Stomach (tissue), 9 donors: ENCODE data around the gene ZFP69B. TPM values are rescaled to one million over a fixed set of nuclear protein-coding genes. Genes with fewer than 3 reads are reported as not detected.

Experiments
- DNase-seq, 2 donors: peaks; one replicate each; pipeline versions ENCODE4 v3.0.0 to v3.0.0-alpha.2; 2013 to 2019
- H3K27ac ChIP-seq, 5 donors: fragments of 200-600 bp in 4 of 5; sonication (generic) in 4 of 5; one replicate each; pipeline ENCODE4 v1.5.1; 2013 to 2019; ENCODE audit warnings: mild to moderate bottlenecking in 1 of 5, moderate library complexity in 1 of 5
- H3K27me3 ChIP-seq, 3 donors: fragments of 200-600 bp; sonication (generic); one replicate each; pipeline ENCODE4 v1.5.1; 2017 to 2019; ENCODE audit warnings: mixed run types in 1 of 3
- H3K36me3 ChIP-seq, 4 donors: fragments of 200-600 bp; sonication (generic); 1 replicate in 3 of 4; 2 replicates in 1 of 4; pipeline ENCODE4 v1.5.1; 2016 to 2019
- H3K4me1 ChIP-seq, 4 donors: fragments of 200-600 bp; sonication (generic); one replicate each; pipeline ENCODE4 v1.5.1; 2016 to 2019
- H3K4me3 ChIP-seq, 4 donors: fragments of 200-600 bp; sonication (generic) in 3 of 4; one replicate each; pipeline ENCODE4 v1.5.1; 2016 to 2019; ENCODE audit warnings: mild to moderate bottlenecking in 1 of 4
- H3K9me3 ChIP-seq, 4 donors: fragments of 200-600 bp; sonication (generic); one replicate each; pipeline ENCODE4 v1.5.1; 2016 to 2019
- CTCF ChIP-seq, 7 experiments: fragments of 450-650 bp in 4 of 7; fragments of 200-600 bp in 3 of 7; sonication (generic) in 3 of 7; IDR thresholded peaks; one replicate each; pipeline ENCODE4 v1.5.1; 2016 to 2019; ENCODE audit warnings: antibody characterized with exemption in 7 of 7, control low read depth in 2 of 7, mild to moderate bottlenecking in 1 of 7
- EP300 ChIP-seq: sonication (generic); formaldehyde crosslinking; IDR thresholded peaks from one replicate; pipeline ENCODE4 v1.6.1; 2017; ENCODE audit warnings: antibody characterized with exemption
- POLR2A ChIP-seq, 4 donors: fragments of 450-650 bp; IDR thresholded peaks; one replicate each; pipeline ENCODE4 v1.6.1; 2016; ENCODE audit warnings: antibody characterized with exemption in 4 of 4, control low read depth in 2 of 4, mild to moderate bottlenecking in 1 of 4, moderate library complexity in 1 of 4
- POLR2AphosphoS5 ChIP-seq, 3 donors: sonication (generic); formaldehyde crosslinking; IDR thresholded peaks; one replicate each; pipeline ENCODE4 v1.6.1; 2016; ENCODE audit warnings: antibody characterized with exemption in 3 of 3
- WGBS, 5 donors: extraction: QIAGEN DNeasy Blood & Tissue Kit in 3 of 5; methylation state at CpG; one replicate each; pipeline versions ENCODE4 v1.1.5 to v1.1.7; 2013 to 2018; 5-methylcytosine and 5-hydroxymethylcytosine counted together
- intact Hi-C: fragments of 100-400 bp; cut with DNase I; formaldehyde crosslinking; loops from one replicate; pipeline ENCODE4 v1.15.1; 2023; ENCODE audit warnings: low total_unique reads
- polyA plus RNA-seq, 3 donors: library from polyadenylated mRNA; stranded (reverse); fragments of 200-250 nt; gene quantifications; one replicate each; pipeline ENCODE4 v1.2.3, GENCODE V29; 2013
- total RNA-seq, 5 donors: library from RNA; depleted of rRNA; stranded (reverse); fragments of >200 nt; gene quantifications; one replicate each; pipeline versions ENCODE4 v1.1.0 to v1.2.3, GENCODE V29; 2014 to 2016
- donor health status: healthy with polysubstance abuse.
- donor health status: Bipolar disorder and iron deficiency.
- donor health status: healthy.

Gene ZFP69B
- total and polyA plus RNA-seq, 8 donors, result 0.35 to 2.0 (median 0.81) TPM; not detected in 3

DNA sequence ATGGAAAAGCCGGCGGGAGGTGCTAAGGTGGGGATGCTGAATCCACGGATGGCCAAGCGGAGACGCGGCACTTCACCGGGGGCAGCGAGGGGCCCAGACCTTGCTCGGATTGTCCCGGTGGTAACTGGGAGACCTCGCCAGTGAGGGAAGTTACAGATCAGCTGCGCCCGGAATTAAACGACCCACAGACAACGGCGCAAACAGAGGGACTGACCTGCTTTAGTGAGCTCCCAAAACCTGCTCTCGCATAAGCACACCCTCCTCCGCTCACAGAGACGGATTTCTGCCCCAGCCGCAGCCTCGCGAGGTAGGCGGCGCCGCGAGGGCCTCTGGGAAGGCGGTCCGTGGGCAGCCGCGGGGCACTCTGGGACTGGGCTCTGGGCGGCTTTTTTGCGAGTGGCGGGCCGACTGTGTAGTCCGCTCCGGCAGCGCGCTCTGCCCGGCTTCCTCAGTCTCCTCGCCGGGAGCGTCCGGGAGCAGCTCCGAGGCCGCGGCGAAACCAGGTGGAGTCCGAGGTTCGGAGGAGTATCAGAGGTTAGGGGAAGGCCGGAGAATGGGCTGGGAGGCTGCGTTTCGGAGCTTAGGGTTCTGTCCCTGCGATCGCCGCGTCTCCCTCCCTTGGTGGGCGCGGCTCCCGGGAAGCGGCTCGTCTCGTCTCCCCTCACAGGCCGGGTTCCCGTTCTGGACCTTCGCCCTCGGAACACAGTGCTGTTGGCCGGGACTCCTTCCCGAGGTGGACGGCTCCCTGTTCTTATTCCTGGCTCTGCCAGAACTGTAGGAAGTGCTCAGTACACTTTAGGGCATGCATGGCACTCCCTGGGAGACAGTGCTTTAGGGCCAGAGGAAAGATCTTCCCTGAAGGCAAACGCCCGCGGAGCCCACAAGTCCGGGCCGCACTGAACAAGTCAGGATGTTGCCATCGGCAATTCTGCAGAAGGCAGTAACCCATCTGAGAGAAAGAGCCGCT lies 58.4 kb downstream of the ZFP69B start, which contains the start of gene EXO5:
TSS of gene EXO5 (plus strand) at position 393 of the 967 bp plus-strand sequence. CDS start 5,778 bp downstream, outside the sequence.
- H3K4me1 ChIP-seq, result peaks cover 6 to 19% (median 18%) of the 10 kb centered on the region in 4 donors
- TF ChIP-seq EP300, result no peak
- TF ChIP-seq POLR2A (IDR thresholded peaks at IDR 0.05), result no peak
- peak; percentile 40 to 64 (median 49) for TF ChIP-seq POLR2AphosphoS5 (IDR thresholded peaks at IDR 0.05)
- TF ChIP-seq CTCF (IDR thresholded peaks at IDR 0.05), result peak in 1 of 7 experiments; percentile 6
- H3K36me3 ChIP-seq, result peaks cover 0 to 15% (median 2%) of the 10 kb centered on the region in 4 donors
- intact Hi-C loops, result no loop called here
- 1 to 2% (median 1%) methylated on average over 37 to 76 of the region's 76 CpGs for WGBS, 5 donors
- peak; percentile 82 to 93 for DNase-seq
- peaks cover 0 to 40% (median 19%) of the 10 kb centered on the region in 4 donors for H3K9me3 ChIP-seq
- peak within 1 kb of the TSS; percentile 74 to 82 (median 78) for H3K4me3 ChIP-seq
- H3K27me3 ChIP-seq, result no peaks in the 10 kb centered on the region
- H3K27ac ChIP-seq, result peak within 1 kb of the TSS; percentile 34 to 82 (median 75)

Other genes starting within 250 kb of the ZFP69B start
- not detected for gene TMCO2, start 202.5 kb upstream of the ZFP69B start, total RNA-seq
- not detected for gene TMCO2, start 202.5 kb upstream of the ZFP69B start, polyA plus RNA-seq
- 10 to 100 TPM in 4 of 5 donors, 1 to 10 TPM in 1; 7.8 to 67.7 (median 23.2) TPM for gene ZMPSTE24, start 192.2 kb upstream of the ZFP69B start, total RNA-seq
- 10 to 100 TPM in 2 of 3 donors, 1 to 10 TPM in 1; 9.6 to 14.3 (median 14.1) TPM for gene ZMPSTE24, start 192.2 kb upstream of the ZFP69B start, polyA plus RNA-seq
- gene COL9A2, start 133.2 kb upstream of the ZFP69B start, total RNA-seq, result 10 to 100 TPM in 4 of 5 donors, 1 to 10 TPM in 1; 7.2 to 79.0 (median 30.3) TPM
- gene COL9A2, start 133.2 kb upstream of the ZFP69B start, polyA plus RNA-seq, result 10 to 100 TPM in 1 of 3 donors, 1 to 10 TPM in 2; 5.7 to 19.1 (median 7.5) TPM
- gene SMAP2, start 76.7 kb upstream of the ZFP69B start, total RNA-seq, result 10 to 100 TPM; 21.6 to 58.0 (median 35.9) TPM
- gene SMAP2, start 76.7 kb upstream of the ZFP69B start, polyA plus RNA-seq, result 10 to 100 TPM; 22.4 to 50.4 (median 27.8) TPM
- gene ZFP69, start 26.8 kb downstream of the ZFP69B start, total RNA-seq, result 10 to 100 TPM in 1 of 5 donors, 1 to 10 TPM in 4; 1.3 to 34.4 (median 3.1) TPM
- gene ZFP69, start 26.8 kb downstream of the ZFP69B start, polyA plus RNA-seq, result 1 to 10 TPM; 1.2 to 2.6 (median 2.3) TPM
- gene EXO5, start 58.3 kb downstream of the ZFP69B start, total RNA-seq, result 1 to 10 TPM in 4 of 5 donors, under 1 TPM in 1; 0.45 to 9.0 (median 6.1) TPM
- gene EXO5, start 58.3 kb downstream of the ZFP69B start, polyA plus RNA-seq, result 1 to 10 TPM; 2.7 to 6.1 (median 3.6) TPM
- gene ZNF684, start 81.2 kb downstream of the ZFP69B start, total RNA-seq, result 10 to 100 TPM in 1 of 5 donors, 1 to 10 TPM in 3, not detected in 1; 3.9 to 15.6 (median 7.7) TPM
- 1 to 10 TPM; 2.2 to 2.7 (median 2.5) TPM for gene ZNF684, start 81.2 kb downstream of the ZFP69B start, polyA plus RNA-seq
- gene RIMS3, start 215.2 kb downstream of the ZFP69B start, total RNA-seq, result 1 to 10 TPM in 4 of 5 donors, under 1 TPM in 1; 0.45 to 4.7 (median 3.9) TPM
- gene RIMS3, start 215.2 kb downstream of the ZFP69B start, polyA plus RNA-seq, result 1 to 10 TPM in 2 of 3 donors, under 1 TPM in 1; 0.63 to 2.2 (median 1.2) TPM
- 10 to 100 TPM; 23.3 to 76.4 (median 53.8) TPM for gene NFYC, start 241.2 kb downstream of the ZFP69B start, total RNA-seq
- 10 to 100 TPM; 33.6 to 46.6 (median 35.2) TPM for gene NFYC, start 241.2 kb downstream of the ZFP69B start, polyA plus RNA-seq